ENCODE measurements around the gene FGF2. TPM values are rescaled to one million over a fixed set of nuclear protein-coding genes. Genes with fewer than 3 reads are reported as not detected.

The FGF2 gene
- total RNA-seq, 1 experiment from 2014 or later: 115 TPM

DNA sequence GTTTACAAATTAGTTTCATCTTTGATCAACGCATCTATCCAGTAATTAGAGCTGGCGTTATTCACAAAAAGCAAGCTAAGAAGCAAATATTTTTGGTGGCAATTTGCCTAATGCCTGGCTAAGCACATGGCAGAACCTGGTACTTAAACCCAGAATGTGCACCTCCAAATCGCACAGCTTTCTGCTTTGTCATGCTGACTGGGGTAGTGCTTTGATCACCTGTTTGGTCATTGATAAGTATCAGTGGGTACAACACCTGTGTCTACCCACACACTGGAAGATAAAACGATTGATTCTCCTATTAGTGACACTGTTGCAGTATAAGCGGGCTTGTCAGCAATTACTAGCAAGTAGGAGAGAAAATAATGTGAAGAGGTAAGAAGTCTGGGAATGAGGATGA is 93.8 kb downstream of the FGF2 start:
- no peak for TF ChIP-seq OVOL2 (CRISPR knock-in tag; IDR thresholded peaks at IDR 0.05; ENCODE audit: borderline replicate concordance)
- TF ChIP-seq ZNF121 (CRISPR knock-in tag; IDR thresholded peaks at IDR 0.05): no peak
- no peak for TF ChIP-seq MYBL2 (CRISPR knock-in tag; IDR thresholded peaks at IDR 0.05)
- Mint-ChIP-seq H3K27me3 (ENCODE audit: low read depth) (no peaks in the 10 kb centered on the region), H3K4me3 (no peak overlapping the region), H3K9me3 (no peaks in the 10 kb centered on the region), H3K36me3 (no peaks in the 10 kb centered on the region), H3K27ac (no peak overlapping the region), H3K4me1 (peaks cover 9% of the 10 kb centered on the region)
- no peak for ATAC-seq
- CTCF ChIA-PET: no interaction called here
- POLR2A ChIA-PET: no interaction called here
- no peak for DNase-seq (ENCODE audit: low spot score)

- POLR2A ChIA-PET: interaction anchor here (1.8 kb wide), 1 partner anchor 124 kb away, joined by 6 read pairs; no protein-coding TSS in a partner anchor
- Mint-ChIP-seq H3K27ac (no peak overlapping the region), H3K4me1 (peaks cover 9% of the 10 kb centered on the region), H3K36me3 (no peaks in the 10 kb centered on the region), H3K9me3 (no peaks in the 10 kb centered on the region), H3K4me3 (no peak overlapping the region), H3K27me3 (ENCODE audit: low read depth) (no peaks in the 10 kb centered on the region)
- TF ChIP-seq CBFB (CRISPR knock-in tag; IDR thresholded peaks at IDR 0.05; ENCODE audit: low read depth) (no peak), E2F4 (CRISPR knock-in tag; IDR thresholded peaks at IDR 0.05; ENCODE audit: borderline replicate concordance, low read depth) (no peak), TEAD1 (CRISPR knock-in tag; IDR thresholded peaks at IDR 0.05) (no peak), SMAD4 (CRISPR knock-in tag; IDR thresholded peaks at IDR 0.05) (no peak), TEAD4 (CRISPR knock-in tag; IDR thresholded peaks at IDR 0.05) (no peak), ZNF416 (CRISPR knock-in tag; IDR thresholded peaks at IDR 0.05) (no peak), ZNF232 (CRISPR knock-in tag; IDR thresholded peaks at IDR 0.05) (no peak), ZNF671 (CRISPR knock-in tag; IDR thresholded peaks at IDR 0.05) (no peak)
- CTCF ChIA-PET: interaction anchor here (0.7 kb wide), 1 partner anchor 395 kb away, joined by 7 read pairs; no protein-coding TSS in a partner anchor
- ATAC-seq: no peak
- DNase-seq (ENCODE audit: low spot score): no peak
These were observed 94.7 kb downstream of the FGF2 start for GRCh38 chr4:122921300-122921699.

DNA sequence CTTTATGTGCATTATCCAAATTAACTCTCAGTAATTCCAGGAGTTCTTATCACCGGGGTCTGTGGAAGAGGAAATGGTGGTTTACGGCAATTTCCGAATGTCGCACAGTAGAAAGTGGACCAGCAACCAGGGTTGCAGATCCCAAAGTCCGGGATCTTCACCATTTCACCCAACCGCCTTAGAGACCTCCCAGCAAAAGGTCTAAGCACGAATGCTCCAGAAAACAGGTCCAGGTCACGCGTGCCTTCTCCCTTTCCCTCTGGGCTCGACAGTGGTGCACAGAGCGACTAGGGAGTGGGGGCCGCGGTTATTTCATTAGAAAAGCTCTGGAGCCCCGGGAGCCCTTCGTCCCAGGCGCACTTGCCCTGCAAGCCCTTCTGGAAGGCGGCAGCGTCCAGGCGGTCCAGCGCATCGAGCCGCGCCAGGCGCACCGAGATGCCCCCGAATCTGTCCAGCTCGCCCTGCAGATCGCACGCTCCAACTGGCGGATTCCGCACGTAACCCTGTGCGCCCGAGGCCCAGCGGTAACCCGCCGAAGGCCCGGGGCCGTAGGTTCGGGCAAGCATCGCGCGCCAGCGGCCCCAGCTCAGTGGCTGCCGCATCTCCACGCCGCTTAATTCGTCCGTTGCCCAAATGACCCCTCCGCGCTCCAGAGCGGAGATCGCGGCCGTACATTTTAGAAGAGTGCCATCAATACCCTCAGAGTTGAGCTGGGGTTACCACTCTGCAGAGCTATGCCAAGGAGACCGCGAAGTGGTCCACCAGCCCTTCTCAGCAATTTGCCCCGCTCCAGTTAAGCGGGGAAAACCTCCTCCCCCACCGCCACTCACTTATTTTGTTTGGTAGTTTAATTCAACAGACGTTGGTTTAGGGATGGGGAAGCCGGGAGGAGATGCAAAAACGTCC is 95.6 kb downstream of the FGF2 start, which contains the start of gene NUDT6:
NUDT6 (minus strand) TSS at position 627 of the 906 bp plus-strand sequence; CDS start at position 602, 25 bp downstream.
- Mint-ChIP-seq H3K36me3 (no peaks in the 10 kb centered on the region), H3K4me1 (peaks cover 9% of the 10 kb centered on the region), H3K4me3 (no peak within 1 kb of the TSS), H3K27me3 (ENCODE audit: low read depth) (no peaks in the 10 kb centered on the region), H3K9me3 (no peaks in the 10 kb centered on the region), H3K27ac (peak within 1 kb of the TSS; percentile 94)
- DNase-seq (ENCODE audit: low spot score): peak; percentile 75
- peak; percentile 72 for ATAC-seq
- POLR2A ChIA-PET: interaction anchor here (0.9 to 1.8 kb wide), 3 partner anchors 19 to 190 kb away, joined by 3 to 6 read pairs (median 4); partner anchors contain the start of gene BBS12
- CTCF ChIA-PET: interaction anchor here (1.0 to 1.4 kb wide), 6 partner anchors 9 to 205 kb away, joined by 3 to 7 read pairs (median 5); partner anchors contain the start of gene BBS12
- peak; percentile 79; the same call in 1 of the 2 replicates for TF ChIP-seq IRF1 (CRISPR knock-in tag; IDR thresholded peaks at IDR 0.05)
- TF ChIP-seq ETV6 (CRISPR knock-in tag; IDR thresholded peaks at IDR 0.05): no peak
- peak; percentile 66; the same call in 1 of the 2 replicates for TF ChIP-seq MYBL2 (CRISPR knock-in tag; IDR thresholded peaks at IDR 0.05)
- no peak for TF ChIP-seq ZNF396 (CRISPR knock-in tag; IDR thresholded peaks at IDR 0.05; ENCODE audit: borderline replicate concordance)
- TF ChIP-seq SMAD3 (CRISPR knock-in tag; IDR thresholded peaks at IDR 0.05; ENCODE audit: borderline replicate concordance): 0 out of 2 replicates have a peak, but pooled peaks have one; percentile 2
- no peak for TF ChIP-seq ZNF671 (CRISPR knock-in tag; IDR thresholded peaks at IDR 0.05)
- TF ChIP-seq GTF2I (CRISPR knock-in tag; conservative IDR thresholded peaks at IDR 0.05): no peak
- TF ChIP-seq CTCF (IDR thresholded peaks at IDR 0.05): no peak
- no peak for TF ChIP-seq NR1H2 (CRISPR knock-in tag; IDR thresholded peaks at IDR 0.05)
- TF ChIP-seq, protein P1, sequence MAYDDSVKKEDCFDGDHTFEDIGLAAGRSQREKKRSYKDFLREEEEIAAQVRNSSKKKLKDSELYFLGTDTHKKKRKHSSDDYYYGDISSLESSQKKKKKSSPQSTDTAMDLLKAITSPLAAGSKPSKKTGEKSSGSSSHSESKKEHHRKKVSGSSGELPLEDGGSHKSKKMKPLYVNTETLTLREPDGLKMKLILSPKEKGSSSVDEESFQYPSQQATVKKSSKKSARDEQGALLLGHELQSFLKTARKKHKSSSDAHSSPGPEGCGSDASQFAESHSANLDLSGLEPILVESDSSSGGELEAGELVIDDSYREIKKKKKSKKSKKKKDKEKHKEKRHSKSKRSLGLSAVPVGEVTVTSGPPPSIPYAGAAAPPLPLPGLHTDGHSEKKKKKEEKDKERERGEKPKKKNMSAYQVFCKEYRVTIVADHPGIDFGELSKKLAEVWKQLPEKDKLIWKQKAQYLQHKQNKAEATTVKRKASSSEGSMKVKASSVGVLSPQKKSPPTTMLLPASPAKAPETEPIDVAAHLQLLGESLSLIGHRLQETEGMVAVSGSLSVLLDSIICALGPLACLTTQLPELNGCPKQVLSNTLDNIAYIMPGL (CRISPR knock-in tag; IDR thresholded peaks at IDR 0.05): peak; percentile 92
- peak; percentile 69; the same call in 1 of the 2 replicates for TF ChIP-seq FOXK1 (CRISPR knock-in tag; IDR thresholded peaks at IDR 0.05)
- no peak for TF ChIP-seq RELA (CRISPR knock-in tag; IDR thresholded peaks at IDR 0.05; ENCODE audit: borderline replicate concordance)
- no peak for TF ChIP-seq HMGA2 (CRISPR knock-in tag; IDR thresholded peaks at IDR 0.05)
- TF ChIP-seq, protein P2, sequence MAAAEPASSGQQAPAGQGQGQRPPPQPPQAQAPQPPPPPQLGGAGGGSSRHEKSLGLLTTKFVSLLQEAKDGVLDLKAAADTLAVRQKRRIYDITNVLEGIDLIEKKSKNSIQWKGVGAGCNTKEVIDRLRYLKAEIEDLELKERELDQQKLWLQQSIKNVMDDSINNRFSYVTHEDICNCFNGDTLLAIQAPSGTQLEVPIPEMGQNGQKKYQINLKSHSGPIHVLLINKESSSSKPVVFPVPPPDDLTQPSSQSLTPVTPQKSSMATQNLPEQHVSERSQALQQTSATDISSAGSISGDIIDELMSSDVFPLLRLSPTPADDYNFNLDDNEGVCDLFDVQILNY (CRISPR knock-in tag; IDR thresholded peaks at IDR 0.05): peak; percentile 61; the same call in 1 of the 2 replicates
